H1 (cell line): ENCODE results near the gene RHOBTB3. TPM values are rescaled to one million over a fixed set of nuclear protein-coding genes. Genes with fewer than 3 reads are reported as not detected.

Experiments
- CTCF ChIA-PET: fragments of 300-600 bp; sonication (Branson Sonifier 250); formaldehyde crosslinking; loops from one replicate; lab custom pipeline; 2021; ENCODE audit not compliant: partially characterized antibody; lab: Charles Lee
- POLR2A ChIA-PET: fragments of 300-600 bp; sonication (Branson Sonifier 250); formaldehyde crosslinking; loops from one replicate; lab custom pipeline; 2021; ENCODE audit warnings: inconsistent platforms; ENCODE audit not compliant: partially characterized antibody; lab: Charles Lee
- DNase-seq, 2 experiments: peaks; one replicate each; pipeline versions ENCODE4 v3.0.0 to v3.0.0-alpha.2; 2010 to 2022; ENCODE audit warnings: low spot score in 2 of 2, low read depth in 1 of 2, mixed read lengths in 1 of 2
- FAIRE-seq: peaks from 2 replicates; lab custom pipeline; 2011; peaks lifted over from hg19 to GRCh38; lab: Jason Lieb, UNC
- H2AFZ ChIP-seq: 2 replicates; pipeline ENCODE4 v1.8.1; 2012; ENCODE audit warnings: low read length, inconsistent platforms
- H2AK5ac ChIP-seq: 2 replicates; pipeline ENCODE4 v1.6.1; 2013; ENCODE audit warnings: low read depth, low read length
- H2BK120ac ChIP-seq: replicated peaks from 2 replicates; pipeline ENCODE3; 2013; ENCODE audit warnings: low read depth, low read length, inconsistent platforms
- H2BK12ac ChIP-seq: 2 replicates; pipeline ENCODE4 v1.6.1; 2013; ENCODE audit warnings: low read depth, low read length
- H2BK15ac ChIP-seq: 2 replicates; pipeline ENCODE4 v1.6.1; 2013; ENCODE audit warnings: low read length
- H2BK20ac ChIP-seq: 2 replicates; pipeline ENCODE4 v1.6.1; 2013; ENCODE audit warnings: low read length
- H2BK5ac ChIP-seq: 2 replicates; pipeline ENCODE4 v1.6.1; 2013; ENCODE audit warnings: low read depth, low read length
- H3K14ac ChIP-seq: 2 replicates; pipeline ENCODE4 v1.6.1; 2013; ENCODE audit warnings: inconsistent platforms; ENCODE audit not compliant: insufficient read length
- H3K18ac ChIP-seq: 2 replicates; pipeline ENCODE4 v1.6.1; 2013; ENCODE audit warnings: low read length; ENCODE audit errors: extremely low read depth
- H3K23ac ChIP-seq: 2 replicates; pipeline ENCODE4 v1.6.1; 2013; ENCODE audit warnings: inconsistent platforms; ENCODE audit not compliant: insufficient read length
- H3K23me2 ChIP-seq: 2 replicates; pipeline ENCODE4 v1.6.1; 2013; ENCODE audit warnings: low read depth, low read length
- H3K27ac ChIP-seq: 2 replicates; pipeline ENCODE4 v1.6.1; 2011; ENCODE audit warnings: low read depth, low read length, inconsistent platforms
- H3K27me3 ChIP-seq, 4 experiments: replicated peaks in 1 of 4; 1 replicate in 1 of 4; 2 replicates in 3 of 4; pipeline versions ENCODE4 v1.6.1 to v1.8.1; 2011 to 2013; ENCODE audit warnings: low read length in 3 of 4, mild to moderate bottlenecking in 3 of 4, inconsistent platforms in 2 of 4, mixed read lengths in 2 of 4, moderate library complexity in 1 of 4; ENCODE audit not compliant: control insufficient read depth in 3 of 4, insufficient read depth in 3 of 4; ENCODE audit errors: extremely low read depth in 1 of 4
- H3K36me3 ChIP-seq, 4 experiments: 2 replicates each; pipeline versions ENCODE4 v1.6.1 to v1.8.1; 2011 to 2013; ENCODE audit warnings: mild to moderate bottlenecking in 4 of 4, low read length in 3 of 4, moderate library complexity in 2 of 4, control low read depth in 1 of 4, inconsistent platforms in 1 of 4; ENCODE audit not compliant: insufficient read depth in 4 of 4, control insufficient read depth in 2 of 4
- H3K4ac ChIP-seq: replicated peaks from 2 replicates; pipeline ENCODE3; 2013; ENCODE audit warnings: low read length, low read depth, mixed read lengths, inconsistent platforms; ENCODE audit not compliant: insufficient read length
- H3K4me1 ChIP-seq, 4 experiments: replicated peaks in 1 of 4; 1 replicate in 1 of 4; 2 replicates in 3 of 4; pipeline versions ENCODE4 v1.6.1 to v1.8.1; 2011 to 2013; ENCODE audit warnings: low read length in 3 of 4, inconsistent platforms in 2 of 4, mixed read lengths in 1 of 4; ENCODE audit not compliant: insufficient read depth in 4 of 4, control insufficient read depth in 3 of 4
- H3K4me2 ChIP-seq, 2 experiments: 2 replicates each; pipeline versions ENCODE4 v1.6.1 to v1.8.1; 2011 to 2013; ENCODE audit warnings: low read depth in 2 of 2, low read length in 2 of 2, control low read depth in 1 of 2, inconsistent platforms in 1 of 2, mild to moderate bottlenecking in 1 of 2; ENCODE audit not compliant: insufficient read depth in 1 of 2
- H3K4me3 ChIP-seq, 4 experiments: fragments of 200-600, 300-600 bp in 1 of 4; sonication (generic), shearing (Covaris generic), sonication (Bioruptor Twin) in 1 of 4; 2 replicates each; pipeline versions ENCODE4 v1.5.1 to v1.8.1; 2011 to 2016; ENCODE audit warnings: low read length in 4 of 4, low read depth in 3 of 4, control low read depth in 2 of 4, inconsistent platforms in 2 of 4, mild to moderate bottlenecking in 2 of 4, mixed read lengths in 1 of 4, moderate library complexity in 1 of 4; ENCODE audit not compliant: insufficient read depth in 2 of 4; ENCODE audit errors: extremely low read depth in 1 of 4
- H3K56ac ChIP-seq: replicated peaks from 2 replicates; pipeline ENCODE3; 2013; ENCODE audit warnings: low read depth, mild to moderate bottlenecking, mixed read lengths, low read length, inconsistent platforms; ENCODE audit not compliant: insufficient read length
- H3K79me1 ChIP-seq: 2 replicates; pipeline ENCODE4 v1.6.1; 2013; ENCODE audit warnings: low read depth, low read length, control low read depth
- H3K79me2 ChIP-seq, 2 experiments: 2 replicates each; pipeline versions ENCODE4 v1.6.1 to v1.8.1; 2012 to 2013; ENCODE audit warnings: low read length in 2 of 2, mild to moderate bottlenecking in 2 of 2, inconsistent platforms in 1 of 2; ENCODE audit not compliant: insufficient read depth in 2 of 2, control insufficient read depth in 1 of 2
- H3K9ac ChIP-seq, 4 experiments: replicated peaks in 1 of 4; 1 replicate in 1 of 4; 2 replicates in 3 of 4; pipeline versions ENCODE4 v1.6.1 to v1.8.1; 2011 to 2013; ENCODE audit warnings: low read depth in 3 of 4, low read length in 3 of 4, control low read depth in 2 of 4, mild to moderate bottlenecking in 2 of 4, moderate library complexity in 2 of 4, inconsistent platforms in 1 of 4; ENCODE audit errors: extremely low read depth in 1 of 4
- H3K9me3 ChIP-seq, 2 experiments: 2 replicates each; pipeline versions ENCODE4 v1.6.1 to v1.8.1; 2012 to 2013; ENCODE audit warnings: mild to moderate bottlenecking in 2 of 2, moderate library complexity in 2 of 2, control low read depth in 1 of 2, inconsistent platforms in 1 of 2, low read depth in 1 of 2, low read length in 1 of 2, mixed read lengths in 1 of 2; ENCODE audit not compliant: insufficient read depth in 2 of 2
- H4K20me1 ChIP-seq, 2 experiments: replicated peaks in 1 of 2; 2 replicates each; pipeline versions ENCODE3 to v1.8.1; 2011 to 2013; ENCODE audit warnings: inconsistent platforms in 2 of 2, low read length in 2 of 2, mild to moderate bottlenecking in 1 of 2; ENCODE audit not compliant: insufficient read depth in 2 of 2, control insufficient read depth in 1 of 2
- H4K5ac ChIP-seq: 2 replicates; pipeline ENCODE4 v1.6.1; 2013; ENCODE audit warnings: low read length, low read depth, mixed read lengths, inconsistent platforms; ENCODE audit not compliant: insufficient read length
- H4K8ac ChIP-seq: 2 replicates; pipeline ENCODE4 v1.8.0; 2013; ENCODE audit warnings: mild to moderate bottlenecking, moderate library complexity, low read length, inconsistent platforms; ENCODE audit not compliant: insufficient read depth; ENCODE audit errors: extremely low read depth
- H4K91ac ChIP-seq: replicated peaks from 2 replicates; pipeline ENCODE3; 2013; ENCODE audit warnings: low read length, mixed read lengths, inconsistent platforms; ENCODE audit not compliant: insufficient read length
- HDAC2 ChIP-seq, 2 experiments: fragments of 300-600 bp in 1 of 2; sonication (generic) in 1 of 2; IDR thresholded peaks; 2 replicates each; pipeline ENCODE4 v1.6.1; 2011 to 2012; ENCODE audit warnings: low read depth in 2 of 2, low read length in 2 of 2, mild to moderate bottlenecking in 2 of 2, moderate library complexity in 2 of 2, borderline replicate concordance in 1 of 2, inconsistent platforms in 1 of 2
- KDM5A ChIP-seq: fragments of 200-600 bp; IDR thresholded peaks from 2 replicates; pipeline ENCODE4 v1.7.1; 2012; ENCODE audit warnings: mild to moderate bottlenecking, low read length, inconsistent platforms, mixed read lengths
- RNF2 ChIP-seq: fragments of 200-900, 300-1000 bp; sonication (generic); IDR thresholded peaks from 2 replicates; pipeline ENCODE4 v1.7.1; 2016; ENCODE audit warnings: borderline replicate concordance, low read depth, mild to moderate bottlenecking, antibody characterized with exemption, low read length; ENCODE audit not compliant: poor library complexity, severe bottlenecking; ENCODE audit errors: missing control alignments
- SIRT6 ChIP-seq: IDR thresholded peaks from one replicate; pipeline ENCODE4 v1.7.1; 2012; ENCODE audit warnings: low read length, inconsistent platforms
- SP1 ChIP-seq: IDR thresholded peaks from 2 replicates; pipeline ENCODE4 v1.6.1; 2011; ENCODE audit warnings: low read depth, low read length
- TCF12 ChIP-seq: IDR thresholded peaks from 2 replicates; pipeline ENCODE4 v1.6.1; 2011; ENCODE audit warnings: low read depth, mild to moderate bottlenecking, low read length
- ZNF274 ChIP-seq: IDR thresholded peaks from 2 replicates; pipeline ENCODE4 v1.7.0; 2012; ENCODE audit warnings: low read length, borderline replicate concordance; ENCODE audit errors: extremely low read depth
- WGBS, 2 experiments: shearing (Covaris generic) in 1 of 2; methylation state at CpG; one replicate each; pipeline versions ENCODE4 v1.1.6 to v1.1.7; 2013 to 2015; ENCODE audit warnings: low lambda C conversion rate in 2 of 2, mixed read lengths in 2 of 2, inconsistent platforms in 1 of 2, low coverage in 1 of 2, missing lambda C conversion rate in 1 of 2; ENCODE audit not compliant: insufficient replicate concordance in 2 of 2, insufficient coverage in 1 of 2, insufficient read length in 1 of 2; ENCODE audit errors: extremely low coverage in 1 of 2, missing lambda C conversion rate in 1 of 2; 5-methylcytosine and 5-hydroxymethylcytosine counted together
- polyA plus RNA-seq, 7 experiments: library from polyadenylated mRNA; depleted of rRNA in 3 of 7; stranded (reverse) in 5 of 7; unstranded in 2 of 7; fragments of >200 nt in 5 of 7; fragments of 200-250 nt in 2 of 7; gene quantifications; 1 replicate in 5 of 7; 2 replicates in 1 of 7; 4 replicates in 1 of 7; pipeline versions ENCODE4 v1.2.1 to v1.2.3, GENCODE V29; 2011 to 2013; ENCODE audit warnings: missing spikeins in 2 of 7, mixed read lengths in 2 of 7
- total RNA-seq: library from RNA; stranded (reverse); fragmentation: NEBNext Ultra II Directional; extraction: Animal tissue kit (Norgen Biotek cat#: 25700); gene quantifications from 2 replicates; pipeline ENCODE4 v1.2.1, GENCODE V29; 2021
- TF ChIP-seq, protein P1 (sequence below): IDR thresholded peaks from 2 replicates; pipeline ENCODE4 v1.6.1; 2012; ENCODE audit warnings: low read length, inconsistent platforms
- TF ChIP-seq, protein P2 (sequence below): IDR thresholded peaks from 2 replicates; pipeline ENCODE4 v1.6.1; 2011; ENCODE audit warnings: low read depth, mild to moderate bottlenecking, low read length; ENCODE audit not compliant: insufficient read depth

The RHOBTB3 gene
- total and polyA plus RNA-seq, 2 of the 8 experiments (the other 6 are each of a cell fraction or from before 2014, with no cell fraction given): 8.2 to 17.5 TPM

DNA sequence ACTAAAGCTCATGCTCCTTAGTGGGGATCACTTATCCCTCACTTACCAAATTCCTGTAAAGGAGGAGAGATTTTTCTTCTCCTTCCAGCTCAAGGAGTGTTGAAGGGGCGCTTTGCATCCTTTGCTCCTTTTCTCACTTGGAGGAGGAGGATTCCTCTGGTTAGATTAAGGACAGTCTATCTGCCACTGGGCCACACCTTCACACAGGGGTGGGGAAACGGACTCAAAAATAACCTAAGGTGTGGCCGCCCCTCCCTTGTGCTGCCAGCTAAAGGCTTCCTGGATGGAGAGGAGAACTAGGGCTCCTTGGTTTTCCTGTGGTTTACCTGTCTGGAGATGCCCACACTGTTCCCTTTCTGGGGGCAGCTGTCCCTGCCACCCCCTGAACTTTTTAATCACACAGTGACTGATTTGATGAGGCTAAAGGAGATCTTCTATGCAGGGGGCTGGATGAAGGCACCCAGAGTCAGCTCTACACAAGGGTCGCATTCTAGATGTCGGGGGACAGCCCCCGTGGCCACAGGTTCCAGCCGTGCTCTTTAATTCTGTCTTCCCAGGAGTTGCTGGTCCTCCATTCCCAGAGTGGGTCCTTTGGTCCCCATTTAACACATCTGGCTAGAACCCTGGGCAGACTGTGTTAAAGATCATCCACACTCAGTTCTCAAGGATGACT lies 77.0 kb downstream of the RHOBTB3 start:
- no peak overlapping the region for H4K8ac ChIP-seq
- H2BK12ac ChIP-seq: no peak overlapping the region
- H3K14ac ChIP-seq: no peak overlapping the region
- no peaks in the 10 kb centered on the region for H3K23me2 ChIP-seq
- no peak overlapping the region for H3K23ac ChIP-seq
- no peak overlapping the region for H4K91ac ChIP-seq
- H3K56ac ChIP-seq: no peak overlapping the region
- no peak overlapping the region for H4K5ac ChIP-seq
- H3K79me2 ChIP-seq: no peaks in the 10 kb centered on the region
- H2BK15ac ChIP-seq: no peak overlapping the region
- no peak overlapping the region for H2BK20ac ChIP-seq
- H3K27me3 ChIP-seq: no peaks in the 10 kb centered on the region
- no peaks in the 10 kb centered on the region for H4K20me1 ChIP-seq
- POLR2A ChIA-PET: interaction anchor here (1.1 kb wide), 1 partner anchor 29 kb away, joined by 3 read pairs; no protein-coding TSS in a partner anchor
- no peak overlapping the region for H2BK120ac ChIP-seq
- H3K9me3 ChIP-seq: no peaks in the 10 kb centered on the region
- no peak overlapping the region for H3K18ac ChIP-seq
- DNase-seq (no peak), FAIRE-seq (no peak)
- no peak overlapping the region for H3K4me2 ChIP-seq
- no peak overlapping the region for H3K4ac ChIP-seq
- CTCF ChIA-PET: interaction anchor here (0.7 to 2.3 kb wide), 10 partner anchors 9 to 134 kb away, joined by 3 to 9 read pairs (median 4); no protein-coding TSS in a partner anchor
- H3K4me3 ChIP-seq: no peak overlapping the region
- peaks cover 0 to 14% (median 7%) of the 10 kb centered on the region in 4 experiments; a peak in 4 of 7 replicates for H3K4me1 ChIP-seq
- H3K79me1 ChIP-seq: no peaks in the 10 kb centered on the region
- no peak overlapping the region for H2BK5ac ChIP-seq
- H3K36me3 ChIP-seq: no peaks in the 10 kb centered on the region
- H2AFZ ChIP-seq: no peak overlapping the region
- 91% methylated on average over 7 of the region's 7 CpGs; no CpG with 5 or more reads in 1 of the 2 experiments for WGBS, 2 experiments
- no peak overlapping the region for H2AK5ac ChIP-seq
- no peak overlapping the region for H3K27ac ChIP-seq
- no peak overlapping the region; a peak in 1 of 7 replicates for H3K9ac ChIP-seq
- TF ChIP-seq KDM5A (no peak), HDAC2 (IDR thresholded peaks at IDR 0.05; ENCODE audit: borderline replicate concordance in 1 of 2, low read depth in 2 of 2, low read length in 2 of 2) (no peak), ZNF274 (no peak), SP1 (no peak), SIRT6 (no peak), TCF12 (no peak), RNF2 (no peak)
- TF ChIP-seq, protein P1, sequence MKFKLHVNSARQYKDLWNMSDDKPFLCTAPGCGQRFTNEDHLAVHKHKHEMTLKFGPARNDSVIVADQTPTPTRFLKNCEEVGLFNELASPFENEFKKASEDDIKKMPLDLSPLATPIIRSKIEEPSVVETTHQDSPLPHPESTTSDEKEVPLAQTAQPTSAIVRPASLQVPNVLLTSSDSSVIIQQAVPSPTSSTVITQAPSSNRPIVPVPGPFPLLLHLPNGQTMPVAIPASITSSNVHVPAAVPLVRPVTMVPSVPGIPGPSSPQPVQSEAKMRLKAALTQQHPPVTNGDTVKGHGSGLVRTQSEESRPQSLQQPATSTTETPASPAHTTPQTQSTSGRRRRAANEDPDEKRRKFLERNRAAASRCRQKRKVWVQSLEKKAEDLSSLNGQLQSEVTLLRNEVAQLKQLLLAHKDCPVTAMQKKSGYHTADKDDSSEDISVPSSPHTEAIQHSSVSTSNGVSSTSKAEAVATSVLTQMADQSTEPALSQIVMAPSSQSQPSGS: no peak
- TF ChIP-seq, protein P2, sequence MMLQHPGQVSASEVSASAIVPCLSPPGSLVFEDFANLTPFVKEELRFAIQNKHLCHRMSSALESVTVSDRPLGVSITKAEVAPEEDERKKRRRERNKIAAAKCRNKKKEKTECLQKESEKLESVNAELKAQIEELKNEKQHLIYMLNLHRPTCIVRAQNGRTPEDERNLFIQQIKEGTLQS: no peak
